ENCODE results near the gene TCF3. TPM values are rescaled to one million over a fixed set of nuclear protein-coding genes. Genes with fewer than 3 reads are reported as not detected.

The TCF3 gene
- 58.9 and 60.6 TPM in 2 replicates for total RNA-seq (2014; rRNA removed; shearing (Covaris generic))
- polyA plus RNA-seq (2016; fragmentation: Nextera tagmentation; extraction: Ambion mirVana) = 16.2 and 18.3 TPM in 2 replicates

DNA sequence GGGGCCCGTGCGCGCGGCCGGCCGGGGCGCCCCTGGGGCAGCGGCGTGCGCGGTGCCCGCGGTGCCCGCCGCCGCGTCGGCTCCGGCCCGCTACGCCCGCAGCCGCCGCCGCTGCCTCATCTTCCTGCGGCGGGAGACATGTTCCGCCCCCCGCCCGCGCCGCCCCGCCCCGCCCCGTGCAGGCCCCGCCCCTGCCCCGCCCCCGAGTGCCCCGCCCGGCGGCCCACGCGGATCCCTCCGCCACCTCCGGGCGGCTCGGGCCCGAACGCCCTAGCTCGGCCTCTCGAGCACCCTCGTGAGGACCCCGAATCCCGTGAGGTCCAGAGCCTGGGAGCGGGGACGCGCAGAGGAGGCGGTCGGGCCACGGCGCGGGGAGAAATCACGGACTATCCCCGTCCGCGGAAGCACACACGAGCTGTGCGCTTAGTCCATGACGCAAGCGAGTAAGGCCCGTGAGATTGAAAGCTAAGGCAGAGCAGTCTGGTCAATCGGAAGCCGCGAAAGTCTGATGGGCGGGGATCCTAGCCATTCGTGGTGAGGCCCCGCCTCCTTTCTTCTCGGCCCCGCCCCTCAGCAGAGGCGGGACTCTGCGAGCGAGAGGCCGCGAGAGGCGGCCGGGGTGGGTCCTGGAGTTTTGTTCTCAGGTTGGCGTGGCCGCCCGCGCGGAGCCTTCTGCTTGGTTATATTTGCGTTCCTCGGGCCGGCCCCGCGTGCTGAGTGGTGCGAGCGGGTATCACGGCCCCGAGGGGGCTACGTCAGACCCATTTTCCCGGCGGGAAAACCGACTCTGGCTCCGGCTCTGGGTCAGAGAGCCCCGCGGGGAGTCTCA lies at the start of gene TCF3:
TCF3 (minus strand) TSS at position 145 of the 829 bp plus-strand sequence. CDS start 2,367 bp downstream, outside the sequence.
- no peaks in the 10 kb centered on the region for H3F3A ChIP-seq (ENCODE audit: insufficient read depth)
- no peaks in the 10 kb centered on the region for H3K9me2 ChIP-seq (ENCODE audit: insufficient read depth)
- H3K27ac ChIP-seq = peak within 1 kb of the TSS; percentile 96
- peak within 1 kb of the TSS; percentile 84 for H3K4me3 ChIP-seq
- peak within 1 kb of the TSS; percentile 90 for H2AFZ ChIP-seq
- no peak for TF ChIP-seq EZH2phosphoT487 (IDR thresholded peaks at IDR 0.05; ENCODE audit: insufficient read depth, low read depth)
- TF ChIP-seq EZH2 (IDR thresholded peaks at IDR 0.05; ENCODE audit: insufficient read depth, poor library complexity, severe bottlenecking) = no peak
- in situ Hi-C loops (cut with MboI) = no loop called here
- WGBS, 2 experiments (ENCODE audit: low coverage in 1 of 2, low lambda C conversion rate in 2 of 2, missing lambda C conversion rate in 2 of 2) = 1% methylated on average over 64 to 87 of the region's 107 CpGs
- H3K36me3 ChIP-seq (ENCODE audit: low read depth) = no peaks in the 10 kb centered on the region
- H3K4me1 ChIP-seq (ENCODE audit: insufficient read depth) = no peaks in the 10 kb centered on the region
- no peaks in the 10 kb centered on the region for H3K27me3 ChIP-seq (replicated peaks; ENCODE audit: insufficient read depth)
- DNase-seq = peak; percentile 98
- peak within 1 kb of the TSS; percentile 98 for H3K9ac ChIP-seq
- peak within 1 kb of the TSS; percentile 93 for H3K4me2 ChIP-seq (ENCODE audit: unreplicated experiment)
- H3K79me2 ChIP-seq (ENCODE audit: insufficient read depth) = peaks cover 42% of the 10 kb centered on the region
- no peaks in the 10 kb centered on the region for H3K9me3 ChIP-seq (ENCODE audit: low read depth)
- no peaks in the 10 kb centered on the region for H4K20me1 ChIP-seq (ENCODE audit: insufficient read depth)

DNA sequence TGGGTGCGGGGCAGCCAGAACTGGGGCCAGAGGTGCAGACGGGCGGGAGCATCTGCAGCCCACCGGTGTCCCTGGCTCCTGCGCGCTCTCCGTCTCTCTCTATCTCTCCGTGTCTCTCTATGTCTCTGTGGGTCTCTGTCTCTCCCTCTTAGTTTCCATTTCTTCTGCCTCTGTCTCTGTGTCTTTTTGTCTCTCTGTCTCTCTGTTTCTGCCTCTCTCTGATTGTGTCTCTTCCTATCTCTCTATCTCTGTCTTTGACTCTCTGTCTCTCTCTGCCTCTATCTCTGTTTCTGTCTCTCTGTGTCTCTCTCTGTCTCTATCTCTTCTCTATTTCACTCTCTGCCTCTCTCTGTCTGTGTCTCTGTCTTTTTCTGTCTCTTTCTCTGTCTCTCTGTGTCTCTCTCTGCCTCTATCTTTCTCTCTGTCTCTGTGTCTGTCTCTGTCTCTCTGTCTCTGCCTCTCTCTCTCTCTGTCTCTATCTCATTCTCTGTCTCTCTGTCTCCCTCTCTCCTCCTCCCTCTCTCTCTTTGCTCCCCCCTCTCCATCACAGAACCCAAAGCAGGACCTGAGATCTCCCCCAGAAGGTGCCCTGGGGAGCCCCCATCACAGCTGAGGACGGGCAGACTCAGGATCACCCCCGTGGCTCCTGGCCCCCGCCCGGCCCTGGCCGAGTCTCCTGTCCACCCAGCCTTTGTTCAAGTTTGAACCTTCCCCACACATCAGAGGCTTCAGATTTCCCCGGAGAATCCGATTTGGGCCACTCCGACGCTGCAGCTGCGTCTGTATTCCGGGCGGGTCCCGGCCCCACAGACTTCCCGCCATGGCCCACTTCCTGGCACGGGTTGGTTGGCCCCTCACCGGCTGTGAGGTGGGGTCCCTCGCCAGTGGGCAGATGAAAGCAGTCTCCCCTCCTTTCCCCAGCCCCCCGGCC lies 48.6 kb upstream of the TCF3 start:
- no peak overlapping the region for H3K4me2 ChIP-seq (ENCODE audit: unreplicated experiment)
- WGBS, 2 experiments (ENCODE audit: low coverage in 1 of 2, low lambda C conversion rate in 2 of 2, missing lambda C conversion rate in 2 of 2) = 11 to 15% methylated on average over 17 to 26 of the region's 26 CpGs
- no peak overlapping the region for H3K4me3 ChIP-seq
- no peaks in the 10 kb centered on the region for H3K9me2 ChIP-seq (ENCODE audit: insufficient read depth)
- H3F3A ChIP-seq (ENCODE audit: insufficient read depth) = no peaks in the 10 kb centered on the region
- no peak overlapping the region for H2AFZ ChIP-seq
- no peak for DNase-seq
- H3K79me2 ChIP-seq (ENCODE audit: insufficient read depth) = no peaks in the 10 kb centered on the region
- no peaks in the 10 kb centered on the region for H4K20me1 ChIP-seq (ENCODE audit: insufficient read depth)
- H3K9me3 ChIP-seq (ENCODE audit: low read depth) = no peaks in the 10 kb centered on the region
- no peak overlapping the region for H3K27ac ChIP-seq
- in situ Hi-C loops (cut with MboI) = no loop called here
- no peaks in the 10 kb centered on the region for H3K36me3 ChIP-seq (ENCODE audit: low read depth)
- no peaks in the 10 kb centered on the region for H3K4me1 ChIP-seq (ENCODE audit: insufficient read depth)
- peak; percentile 72 for TF ChIP-seq EZH2 (IDR thresholded peaks at IDR 0.05; ENCODE audit: insufficient read depth, poor library complexity, severe bottlenecking)
- no peak for TF ChIP-seq EZH2phosphoT487 (IDR thresholded peaks at IDR 0.05; ENCODE audit: insufficient read depth, low read depth)
- H3K9ac ChIP-seq = no peak overlapping the region
- H3K27me3 ChIP-seq (replicated peaks; ENCODE audit: insufficient read depth) = peaks cover 23% of the 10 kb centered on the region

DNA sequence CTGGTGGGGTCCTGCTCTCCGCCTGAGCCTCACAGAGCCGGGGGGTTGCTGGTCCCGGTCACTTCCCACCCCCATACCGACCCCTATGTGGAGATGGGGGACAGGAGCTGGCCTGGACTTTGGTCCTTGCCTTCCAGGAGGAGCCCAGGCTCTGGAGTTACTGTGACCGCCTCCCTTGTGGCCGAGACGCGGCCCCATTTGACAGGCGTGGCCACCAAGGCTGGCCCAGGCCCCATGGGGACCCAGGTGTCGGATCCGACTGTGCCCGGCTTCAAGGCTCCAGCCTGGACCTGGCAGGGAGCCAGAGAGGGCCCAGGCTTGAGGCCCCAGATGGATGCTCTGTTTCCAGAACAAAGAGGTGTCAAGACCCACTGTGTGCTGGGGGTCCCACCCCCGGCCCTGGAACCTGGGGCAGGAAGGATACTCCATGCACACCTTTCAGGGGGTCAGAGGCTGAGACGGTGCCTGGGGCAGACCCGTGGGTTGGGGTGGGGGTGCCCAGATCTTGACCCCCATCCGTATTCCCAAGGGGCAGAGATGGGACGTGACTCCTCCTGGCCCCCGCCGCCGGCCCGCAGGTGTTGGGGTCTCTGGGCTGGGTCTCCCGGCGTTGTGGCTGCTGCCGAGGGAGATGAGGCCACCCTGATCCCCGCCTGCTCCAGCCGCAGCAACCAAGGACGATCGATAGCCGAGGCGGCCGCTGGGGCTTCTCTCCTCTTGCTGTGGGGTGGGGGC lies 47.8 kb upstream of the TCF3 start:
- Histone ChIP-seq H3K4me3 (no peak overlapping the region), H2AFZ (no peak overlapping the region), H3K4me2 (ENCODE audit: unreplicated experiment) (no peak overlapping the region), H3K36me3 (ENCODE audit: low read depth) (no peaks in the 10 kb centered on the region), H3K27ac (no peak overlapping the region), H3F3A (ENCODE audit: insufficient read depth) (no peaks in the 10 kb centered on the region), H3K27me3 (replicated peaks; ENCODE audit: insufficient read depth) (peaks cover 23% of the 10 kb centered on the region), H4K20me1 (ENCODE audit: insufficient read depth) (no peaks in the 10 kb centered on the region), H3K4me1 (ENCODE audit: insufficient read depth) (no peaks in the 10 kb centered on the region), H3K79me2 (ENCODE audit: insufficient read depth) (no peaks in the 10 kb centered on the region), H3K9me3 (ENCODE audit: low read depth) (no peaks in the 10 kb centered on the region), H3K9ac (no peak overlapping the region), H3K9me2 (ENCODE audit: insufficient read depth) (no peaks in the 10 kb centered on the region)
- 39 to 50% methylated on average over 24 to 30 of the region's 31 CpGs for WGBS, 2 experiments (ENCODE audit: low coverage in 1 of 2, low lambda C conversion rate in 2 of 2, missing lambda C conversion rate in 2 of 2)
- in situ Hi-C loops (cut with MboI) = no loop called here
- TF ChIP-seq EZH2phosphoT487 (IDR thresholded peaks at IDR 0.05; ENCODE audit: insufficient read depth, low read depth) (no peak), EZH2 (IDR thresholded peaks at IDR 0.05; ENCODE audit: insufficient read depth, poor library complexity, severe bottlenecking) (no peak)
- DNase-seq = no peak

DNA sequence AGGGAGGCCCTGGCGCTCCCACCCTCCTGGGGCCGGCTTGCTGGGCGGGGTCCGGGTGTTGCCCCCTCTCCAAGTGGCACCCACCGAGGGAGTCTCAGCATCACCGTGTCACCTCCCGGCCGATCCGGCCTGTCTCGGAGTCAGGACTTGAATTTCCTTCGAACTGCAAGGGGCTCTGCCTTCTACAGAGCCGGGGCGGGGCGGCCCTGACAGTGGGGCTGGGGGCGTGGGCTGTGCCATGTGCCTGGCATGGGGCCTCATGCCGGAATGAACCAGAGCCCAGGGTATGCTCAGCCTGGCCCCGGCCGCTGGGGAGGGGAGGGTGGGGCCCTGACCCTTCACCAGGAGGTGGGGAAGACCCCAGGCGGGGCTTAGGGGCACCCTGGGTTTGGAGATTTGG lies 47.0 kb upstream of the TCF3 start:
- Histone ChIP-seq H4K20me1 (ENCODE audit: insufficient read depth) (no peaks in the 10 kb centered on the region), H3K9ac (no peak overlapping the region), H3K4me2 (ENCODE audit: unreplicated experiment) (no peak overlapping the region), H3K9me3 (ENCODE audit: low read depth) (no peaks in the 10 kb centered on the region), H3K27ac (no peak overlapping the region), H3K79me2 (ENCODE audit: insufficient read depth) (no peaks in the 10 kb centered on the region), H3K9me2 (ENCODE audit: insufficient read depth) (no peaks in the 10 kb centered on the region), H3K36me3 (ENCODE audit: low read depth) (no peaks in the 10 kb centered on the region), H3K4me1 (ENCODE audit: insufficient read depth) (no peaks in the 10 kb centered on the region), H3K27me3 (replicated peaks; ENCODE audit: insufficient read depth) (peaks cover 30% of the 10 kb centered on the region), H2AFZ (no peak overlapping the region), H3F3A (ENCODE audit: insufficient read depth) (no peaks in the 10 kb centered on the region), H3K4me3 (no peak overlapping the region)
- TF ChIP-seq EZH2 (IDR thresholded peaks at IDR 0.05; ENCODE audit: insufficient read depth, poor library complexity, severe bottlenecking) (no peak), EZH2phosphoT487 (IDR thresholded peaks at IDR 0.05; ENCODE audit: insufficient read depth, low read depth) (no peak)
- 53 to 63% methylated on average over 8 to 18 of the region's 19 CpGs for WGBS, 2 experiments (ENCODE audit: low coverage in 1 of 2, low lambda C conversion rate in 2 of 2, missing lambda C conversion rate in 2 of 2)
- in situ Hi-C loops (cut with MboI) = no loop called here
- no peak for DNase-seq
